GM12878 (cell line): Measurements from ENCODE around the gene ACE2. TPM values are rescaled to one million over a fixed set of nuclear protein-coding genes. Genes with fewer than 3 reads are reported as not detected.

Experiments
- ATAC-seq: fragments of 200-7000 bp; cut with Tn5 transposase; 3 replicates; pipeline ENCODE4 v1.9.1; 2020; ENCODE audit warnings: mild to moderate bottlenecking, moderate library complexity
- BruUV-seq: library from RNA; stranded (reverse); fragments of 400-500 nt; replicated peaks from 2 replicates; lab custom pipeline; 2021; lab: Mats Ljungman, UMichigan
- CTCF ChIA-PET: fragments of 300-600 bp; sonication (Branson Sonifier 250); formaldehyde crosslinking; extraction: SDS; loops from one replicate; lab custom pipeline; 2021; ENCODE audit warnings: inconsistent platforms; lab: Yijun Ruan, JAX
- POLR2A ChIA-PET: fragments of 350-600 bp; formaldehyde crosslinking; extraction: SDS; loops from one replicate; lab custom pipeline; 2021; ENCODE audit warnings: inconsistent platforms; lab: Charles Lee
- RAD21 ChIA-PET: fragments of 300-600 bp; sonication (Branson Sonifier 250); formaldehyde crosslinking; loops from one replicate; lab custom pipeline; 2023; ENCODE audit warnings: antibody characterized with exemption; ENCODE audit not compliant: unreplicated experiment; lab: Charles Lee
- SMC1A ChIA-PET: fragments of 300-600 bp; sonication (Branson Sonifier 250); formaldehyde crosslinking; loops from one replicate; lab custom pipeline; 2023; ENCODE audit not compliant: unreplicated experiment, uncharacterized antibody; lab: Charles Lee
- DNase-seq: peaks from one replicate; pipeline ENCODE4 v3.0.0-alpha.2; 2011; ENCODE audit warnings: low read depth, low spot score
- FAIRE-seq: peaks from 3 replicates; lab custom pipeline; 2011; peaks lifted over from hg19 to GRCh38; lab: Jason Lieb, UNC
- H2AFZ ChIP-seq: 2 replicates; pipeline ENCODE4 v1.6.0; 2011; ENCODE audit warnings: low read depth, low read length, control low read depth; ENCODE audit not compliant: control insufficient read depth
- H3K27ac ChIP-seq: 2 replicates; pipeline ENCODE4 v1.5.1; 2011; ENCODE audit warnings: control low read depth; ENCODE audit not compliant: control insufficient read depth, insufficient read depth
- H3K27me3 ChIP-seq, 2 experiments: replicated peaks in 1 of 2; 2 replicates each; pipeline versions ENCODE4 v1.6.0 to v1.6.1; 2011; ENCODE audit warnings: low read length in 1 of 2; ENCODE audit not compliant: control insufficient read depth in 2 of 2, insufficient read depth in 2 of 2
- H3K36me3 ChIP-seq, 2 experiments: 2 replicates each; pipeline ENCODE4 v1.5.1; 2011; ENCODE audit warnings: low read length in 1 of 2; ENCODE audit not compliant: control insufficient read depth in 2 of 2, insufficient read depth in 2 of 2
- H3K4me1 ChIP-seq: 2 replicates; pipeline ENCODE4 v1.6.1; 2011; ENCODE audit warnings: mild to moderate bottlenecking, low read length, moderate library complexity, mixed read lengths; ENCODE audit not compliant: control insufficient read depth, insufficient read depth
- H3K4me2 ChIP-seq: 2 replicates; pipeline ENCODE4 v1.6.0; 2011; ENCODE audit warnings: control low read depth; ENCODE audit not compliant: control insufficient read depth, insufficient read depth
- H3K4me3 ChIP-seq: fragments of 200-600 bp; sonication (generic); 2 replicates; pipeline ENCODE4 v1.5.1; 2016
- H3K79me2 ChIP-seq: 2 replicates; pipeline ENCODE4 v1.6.0; 2011; ENCODE audit warnings: low read length; ENCODE audit not compliant: control insufficient read depth, insufficient read depth
- H3K9ac ChIP-seq: 2 replicates; pipeline ENCODE4 v1.8.0; 2011; ENCODE audit warnings: low read length, control low read depth, mixed read lengths; ENCODE audit not compliant: control insufficient read depth, insufficient read depth
- H3K9me3 ChIP-seq: replicated peaks from 3 replicates; pipeline ENCODE4 v1.5.1; 2011; ENCODE audit warnings: mild to moderate bottlenecking, low read length; ENCODE audit not compliant: control insufficient read depth, insufficient read depth
- H4K20me1 ChIP-seq: 2 replicates; pipeline ENCODE4 v1.6.0; 2011; ENCODE audit not compliant: control insufficient read depth, insufficient read depth
- BCL11A ChIP-seq: IDR thresholded peaks from 2 replicates; pipeline ENCODE4 v1.6.1; 2011; ENCODE audit warnings: low read depth, low read length
- CBX3 ChIP-seq: fragments of 200-600 bp; sonication (generic); IDR thresholded peaks from 2 replicates; pipeline ENCODE4 v1.6.1; 2016; ENCODE audit warnings: low read depth, borderline replicate concordance
- CREB1 ChIP-seq: IDR thresholded peaks from 2 replicates; pipeline ENCODE4 v1.6.1; 2012; ENCODE audit warnings: low read depth, mild to moderate bottlenecking, inconsistent platforms
- EP300 ChIP-seq, 2 experiments: fragments of 150-350 bp in 1 of 2; IDR thresholded peaks; 2 replicates each; pipeline ENCODE4 v1.6.1; 2011 to 2012; ENCODE audit warnings: low read depth in 2 of 2, low read length in 2 of 2, borderline replicate concordance in 1 of 2, improper control_type of control experiment in 1 of 2, inconsistent platforms in 1 of 2; ENCODE audit not compliant: control insufficient read depth in 1 of 2
- HCFC1 ChIP-seq: fragments of 150-350 bp; IDR thresholded peaks from 2 replicates; pipeline ENCODE4 v1.6.1; 2014; ENCODE audit warnings: low read length
- HDAC6 ChIP-seq: fragments of 200-600 bp; sonication (generic); IDR thresholded peaks from one replicate; pipeline ENCODE4 v1.8.0; 2017; ENCODE audit warnings: antibody characterized with exemption; ENCODE audit not compliant: unreplicated experiment
- LARP7 ChIP-seq: fragments of 450-650 bp; IDR thresholded peaks from 2 replicates; pipeline ENCODE4 v1.6.1; 2017; ENCODE audit warnings: mild to moderate bottlenecking
- NFIC ChIP-seq: IDR thresholded peaks from 2 replicates; pipeline ENCODE4 v1.6.1; 2012; ENCODE audit warnings: low read depth, mild to moderate bottlenecking, inconsistent platforms, low read length, moderate library complexity
- NR2C2 ChIP-seq: IDR thresholded peaks from 2 replicates; pipeline ENCODE4 v1.6.1; 2011; ENCODE audit warnings: borderline replicate concordance, low read depth; ENCODE audit not compliant: control insufficient read depth, insufficient read length
- PAX5 ChIP-seq: IDR thresholded peaks from 2 replicates; pipeline ENCODE4 v1.6.1; 2011; ENCODE audit warnings: low read depth, low read length, borderline replicate concordance
- RAD21 ChIP-seq: IDR thresholded peaks from 2 replicates; pipeline ENCODE4 v1.6.1; 2011; ENCODE audit warnings: mild to moderate bottlenecking, low read depth, low read length, moderate library complexity; ENCODE audit not compliant: insufficient read depth
- RB1 ChIP-seq: fragments of 450-650 bp; formaldehyde crosslinking; IDR thresholded peaks from 2 replicates; pipeline ENCODE4 v1.6.1; 2017; ENCODE audit warnings: mild to moderate bottlenecking, borderline replicate concordance
- SREBF1 ChIP-seq: IDR thresholded peaks from 2 replicates; pipeline ENCODE4 v1.6.1; 2012; ENCODE audit warnings: mild to moderate bottlenecking, low read length
- SRF ChIP-seq, 2 experiments: IDR thresholded peaks; 2 replicates each; pipeline ENCODE4 v1.6.1; 2011; ENCODE audit warnings: low read depth in 2 of 2, low read length in 2 of 2, mild to moderate bottlenecking in 1 of 2, moderate library complexity in 1 of 2
- TCF12 ChIP-seq: IDR thresholded peaks from 2 replicates; pipeline ENCODE4 v1.6.1; 2011; ENCODE audit warnings: low read depth, mild to moderate bottlenecking, low read length
- ZBTB40 ChIP-seq: fragments of 450-650 bp; IDR thresholded peaks from 2 replicates; pipeline ENCODE4 v1.6.1; 2016; ENCODE audit warnings: mild to moderate bottlenecking, moderate library complexity, borderline replicate concordance
- ZNF207 ChIP-seq: fragments of 450-650 bp; IDR thresholded peaks from 2 replicates; pipeline ENCODE4 v1.6.1; 2014; ENCODE audit warnings: antibody characterized with exemption, mild to moderate bottlenecking, borderline replicate concordance
- ZNF24 ChIP-seq: fragments of 450-650 bp; IDR thresholded peaks from 2 replicates; pipeline ENCODE4 v1.6.1; 2017; ENCODE audit warnings: antibody characterized with exemption, mild to moderate bottlenecking
- WGBS: methylation state at CpG from one replicate; pipeline ENCODE4 v1.1.6; 2016; ENCODE audit warnings: low lambda C conversion rate; ENCODE audit not compliant: insufficient replicate concordance, insufficient coverage; ENCODE audit errors: missing lambda C conversion rate; 5-methylcytosine and 5-hydroxymethylcytosine counted together
- in situ Hi-C: fragments of 300-500 bp; cut with MboI; formaldehyde crosslinking; loops from 9 replicates; pipeline ENCODE4 v1.14.3; 2018; ENCODE audit warnings: mixed read lengths
- intact Hi-C: fragments of 100-400 bp; cut with micrococcal nuclease; formaldehyde crosslinking; loops from one replicate; pipeline ENCODE4 v1.14.2; 2022; ENCODE audit not compliant: unreplicated experiment
- polyA plus RNA-seq, 11 experiments: library from polyadenylated mRNA; depleted of rRNA in 4 of 11; unstranded in 6 of 11; stranded (reverse) in 5 of 11; fragments of >200 nt; fragmentation: Nextera tagmentation in 4 of 11; fragmentation: Illumina TruSeq in 1 of 11; extraction: Ambion mirVana in 4 of 11; extraction: Trizol in 1 of 11; gene quantifications; 1 replicate in 1 of 11; 2 replicates in 10 of 11; pipeline versions ENCODE4 v1.2.1 to v1.2.3, GENCODE V29; 2011 to 2016; ENCODE audit warnings: inconsistent platforms in 2 of 11, missing spikeins in 2 of 11, low read depth in 1 of 11
- total RNA-seq, 4 experiments: library from RNA; depleted of rRNA in 3 of 4; stranded (reverse); fragments of >200 nt in 3 of 4; fragmentation: Illumina TruSeq in 1 of 4; extraction: Trizol in 1 of 4; gene quantifications; 2 replicates each; pipeline versions ENCODE4 v1.2.1 to v1.2.3, GENCODE V29; 2013 to 2021
- TF ChIP-seq, protein P1 (sequence below): IDR thresholded peaks from 2 replicates; pipeline ENCODE4 v1.6.1; 2011; ENCODE audit warnings: borderline replicate concordance, low read depth, mild to moderate bottlenecking, moderate library complexity, low read length; ENCODE audit not compliant: insufficient read depth, poor library complexity, severe bottlenecking
- TF ChIP-seq, protein P2 (sequence below): IDR thresholded peaks from 2 replicates; pipeline ENCODE4 v1.6.1; 2012; ENCODE audit warnings: low read depth, low read length, improper control_type of control experiment

ACE2 gene
- total and polyA plus RNA-seq, 10 of the 15 experiments (the other 5 are each of a cell fraction or from before 2014, with no cell fraction given), result 0.04 TPM; not detected in 9

DNA sequence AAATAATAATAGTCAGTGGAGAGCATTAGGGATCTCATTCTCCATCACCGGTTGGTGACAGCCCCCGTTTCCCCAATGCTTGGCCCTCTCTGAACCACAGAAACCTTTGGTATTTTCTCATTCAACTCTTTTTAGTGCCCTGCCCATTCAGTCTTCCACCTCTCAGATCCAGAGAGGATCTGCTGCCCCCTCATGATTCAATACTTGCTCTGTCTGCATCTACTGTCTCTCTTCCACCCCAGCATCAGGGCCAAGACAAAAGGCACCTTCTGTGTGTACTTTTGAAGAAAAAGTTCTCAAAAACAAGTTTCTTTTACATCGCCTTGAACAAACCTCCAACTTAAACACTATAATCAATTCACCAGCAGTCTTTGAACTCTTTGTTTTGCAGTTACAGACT is 44.5 kb upstream of the ACE2 start:
- H2AFZ ChIP-seq, result no peak overlapping the region
- H3K79me2 ChIP-seq, result no peaks in the 10 kb centered on the region
- FAIRE-seq, result no peak
- no TSS peak for BruUV-seq
- in situ Hi-C loops, result no loop called here
- intact Hi-C loops, result no loop called here
- no peaks in the 10 kb centered on the region for H4K20me1 ChIP-seq
- H3K9ac ChIP-seq, result no peak overlapping the region
- H3K27me3 ChIP-seq, result peaks cover 0 to 3% of the 10 kb centered on the region in 2 experiments; a peak in 1 of 4 replicates
- CTCF ChIA-PET, result no interaction called here
- SMC1A ChIA-PET, result no interaction called here
- H3K4me2 ChIP-seq, result no peak overlapping the region
- no peaks in the 10 kb centered on the region for H3K36me3 ChIP-seq
- no peak overlapping the region for H3K27ac ChIP-seq
- no peak overlapping the region for H3K4me3 ChIP-seq
- no peaks in the 10 kb centered on the region for H3K4me1 ChIP-seq
- POLR2A ChIA-PET, result no interaction called here
- TF ChIP-seq CBX3 (no peak), SREBF1 (no peak), RAD21 (no peak), NR2C2 (no peak), BCL11A (no peak), PAX5 (no peak), LARP7 (no peak), ZNF207 (no peak), EP300 (IDR thresholded peaks at IDR 0.05; ENCODE audit: borderline replicate concordance in 1 of 2, control insufficient read depth in 1 of 2, low read depth in 2 of 2, low read length in 2 of 2) (no peak), NFIC (no peak), SRF (IDR thresholded peaks at IDR 0.05; ENCODE audit: low read depth in 2 of 2, low read length in 2 of 2) (no peak), ZNF24 (no peak), RB1 (no peak), CREB1 (no peak), ZBTB40 (no peak), HCFC1 (no peak), TCF12 (no peak), HDAC6 (no peak)
- TF ChIP-seq, protein P1, sequence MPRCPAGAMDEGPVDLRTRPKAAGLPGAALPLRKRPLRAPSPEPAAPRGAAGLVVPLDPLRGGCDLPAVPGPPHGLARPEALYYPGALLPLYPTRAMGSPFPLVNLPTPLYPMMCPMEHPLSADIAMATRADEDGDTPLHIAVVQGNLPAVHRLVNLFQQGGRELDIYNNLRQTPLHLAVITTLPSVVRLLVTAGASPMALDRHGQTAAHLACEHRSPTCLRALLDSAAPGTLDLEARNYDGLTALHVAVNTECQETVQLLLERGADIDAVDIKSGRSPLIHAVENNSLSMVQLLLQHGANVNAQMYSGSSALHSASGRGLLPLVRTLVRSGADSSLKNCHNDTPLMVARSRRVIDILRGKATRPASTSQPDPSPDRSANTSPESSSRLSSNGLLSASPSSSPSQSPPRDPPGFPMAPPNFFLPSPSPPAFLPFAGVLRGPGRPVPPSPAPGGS, result no peak
- TF ChIP-seq, protein P2, sequence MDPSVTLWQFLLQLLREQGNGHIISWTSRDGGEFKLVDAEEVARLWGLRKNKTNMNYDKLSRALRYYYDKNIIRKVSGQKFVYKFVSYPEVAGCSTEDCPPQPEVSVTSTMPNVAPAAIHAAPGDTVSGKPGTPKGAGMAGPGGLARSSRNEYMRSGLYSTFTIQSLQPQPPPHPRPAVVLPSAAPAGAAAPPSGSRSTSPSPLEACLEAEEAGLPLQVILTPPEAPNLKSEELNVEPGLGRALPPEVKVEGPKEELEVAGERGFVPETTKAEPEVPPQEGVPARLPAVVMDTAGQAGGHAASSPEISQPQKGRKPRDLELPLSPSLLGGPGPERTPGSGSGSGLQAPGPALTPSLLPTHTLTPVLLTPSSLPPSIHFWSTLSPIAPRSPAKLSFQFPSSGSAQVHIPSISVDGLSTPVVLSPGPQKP, result no peak
- 78% methylated on average over 3 of the region's 3 CpGs for WGBS
- RAD21 ChIA-PET, result no interaction called here
- H3K9me3 ChIP-seq, result no peaks in the 10 kb centered on the region
- no peak for DNase-seq
- ATAC-seq, result no peak
